NCI-H69 (cell line): ENCODE measurements around the gene IFT43.

ENCODE experiments used
- DNase-seq: peaks from one replicate; lab custom pipeline; 2025; lab: John Stamatoyannopoulos, UW

The IFT43 gene

DNA sequence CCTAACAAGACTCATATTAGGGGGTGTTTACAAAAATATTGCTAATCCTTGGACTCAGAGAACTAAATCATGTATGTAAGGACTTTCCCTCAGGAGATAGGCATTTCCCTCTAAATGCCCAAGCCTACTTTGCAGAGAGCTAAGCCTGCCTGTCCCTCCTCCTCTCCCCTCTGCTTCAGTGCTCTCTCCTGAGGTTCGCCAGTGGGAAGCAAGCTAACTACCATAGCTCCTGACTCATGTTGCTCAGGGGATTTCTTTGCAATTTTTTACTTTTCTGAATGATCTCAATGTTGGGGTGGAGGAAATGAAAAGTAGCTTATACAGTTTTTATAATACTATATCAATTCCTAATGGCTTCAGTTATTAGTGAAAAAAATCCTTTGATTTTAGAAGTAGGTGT lies 29.6 kb downstream of the IFT43 start:
- no peak for DNase-seq

DNA sequence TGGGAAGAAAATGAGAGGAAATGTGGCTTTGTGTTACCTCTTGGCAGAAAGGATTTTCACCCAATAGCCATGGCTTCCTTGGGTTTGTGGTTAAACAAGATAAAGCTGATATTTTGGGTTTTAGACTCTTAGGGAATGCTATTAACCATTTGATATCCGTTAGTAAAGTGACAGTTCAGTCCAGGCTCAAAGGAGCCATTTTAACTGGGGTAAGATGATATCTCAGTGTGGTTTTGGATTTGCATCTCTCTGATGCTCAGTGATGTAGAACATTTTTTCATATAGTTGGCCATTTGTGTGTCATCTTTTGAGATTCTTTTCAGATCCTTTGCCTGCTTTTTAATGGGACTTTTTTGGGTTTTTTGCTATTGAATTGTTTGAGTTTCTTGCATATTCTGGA lies 30.1 kb downstream of the IFT43 start:
- no peak for DNase-seq

DNA sequence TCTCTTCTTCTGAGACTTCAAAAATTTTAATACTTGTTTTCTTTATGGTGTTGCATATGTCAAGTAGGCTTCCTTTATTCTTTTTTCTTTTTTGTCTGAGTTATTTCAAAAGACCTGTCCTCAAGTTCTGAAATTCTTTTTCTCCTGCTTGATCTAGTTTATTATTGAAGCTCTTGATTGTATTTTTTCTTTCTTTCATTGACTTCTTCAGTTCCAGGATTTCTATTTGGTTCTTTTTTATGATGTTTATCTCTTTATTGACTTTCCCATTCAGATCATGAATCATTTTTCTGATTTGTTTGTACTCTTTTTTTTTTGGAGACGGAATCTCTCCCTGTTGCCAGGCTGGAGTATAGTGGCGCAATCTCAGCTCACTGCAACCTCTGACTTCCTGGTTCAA lies 34.1 kb downstream of the IFT43 start:
- no peak for DNase-seq

DNA sequence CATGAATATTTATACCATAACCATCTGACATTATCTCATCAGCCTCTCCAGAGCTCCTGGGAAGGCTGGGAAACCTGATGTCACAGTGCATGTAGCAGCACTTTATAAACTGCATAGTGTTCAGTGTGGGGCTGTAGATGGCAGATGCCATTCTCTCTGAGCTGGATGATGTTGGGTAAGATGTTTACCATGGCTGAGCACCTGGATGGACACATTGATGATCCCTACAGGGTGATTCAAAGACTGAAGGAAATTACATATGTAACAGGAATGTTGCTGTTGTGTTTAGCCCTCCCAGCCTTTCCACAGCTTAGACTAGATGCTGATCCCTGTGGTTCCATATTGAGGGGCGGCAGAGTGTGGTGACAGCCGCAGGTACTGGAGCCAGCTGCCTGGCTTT lies 37.4 kb downstream of the IFT43 start:
- DNase-seq, result no peak

DNA sequence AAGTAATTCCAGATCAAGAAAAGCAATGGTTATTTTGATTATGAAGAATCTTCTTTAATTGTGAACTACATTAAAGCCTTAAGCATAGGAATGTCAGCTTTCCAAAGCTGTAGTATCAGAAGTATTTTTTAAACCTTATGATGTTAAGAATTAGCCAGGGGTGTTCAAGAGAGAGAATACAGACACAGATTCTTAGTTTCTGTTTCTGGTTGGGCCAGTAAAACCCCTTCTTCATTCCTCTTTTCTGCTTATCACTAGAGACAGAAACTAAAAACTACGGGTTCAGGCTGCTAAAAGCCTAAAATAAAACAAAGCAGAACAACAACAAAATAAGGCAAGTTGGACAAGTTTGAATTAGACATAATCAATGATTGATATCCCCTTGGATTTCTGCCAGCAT lies 38.2 kb downstream of the IFT43 start:
- DNase-seq, result no peak

DNA sequence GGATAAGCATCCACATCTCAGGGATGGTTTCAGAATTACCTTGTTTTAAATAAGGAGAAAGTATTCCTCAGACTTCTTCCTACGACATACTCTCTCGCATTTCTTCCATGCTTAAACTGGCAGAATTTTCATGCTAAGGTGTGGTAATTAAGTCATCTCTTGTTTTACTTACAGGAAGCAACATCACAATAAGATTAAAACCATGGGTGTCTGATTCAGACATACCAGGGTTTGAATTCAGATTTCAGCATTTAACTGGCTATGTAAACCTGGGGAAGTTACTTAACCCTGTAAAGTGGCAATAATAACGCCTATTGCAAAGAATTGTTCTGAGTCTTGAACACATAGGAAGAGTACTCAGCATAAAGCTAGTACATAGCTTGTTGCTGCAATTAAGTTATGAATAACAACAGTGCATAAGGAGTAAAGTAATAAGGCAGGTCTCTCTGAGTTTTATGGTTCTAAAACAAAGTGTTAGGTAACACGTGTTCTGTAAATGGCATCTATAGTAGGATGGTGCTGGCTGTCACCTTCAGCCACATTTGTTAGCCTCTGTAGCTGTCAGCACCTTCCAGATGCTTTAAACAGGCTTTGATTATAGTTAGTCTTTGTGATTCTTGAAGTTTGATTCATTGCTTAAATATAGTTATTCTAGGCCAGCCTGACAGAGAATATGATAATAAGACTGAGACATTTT lies 38.8 kb downstream of the IFT43 start:
- no peak for DNase-seq

DNA sequence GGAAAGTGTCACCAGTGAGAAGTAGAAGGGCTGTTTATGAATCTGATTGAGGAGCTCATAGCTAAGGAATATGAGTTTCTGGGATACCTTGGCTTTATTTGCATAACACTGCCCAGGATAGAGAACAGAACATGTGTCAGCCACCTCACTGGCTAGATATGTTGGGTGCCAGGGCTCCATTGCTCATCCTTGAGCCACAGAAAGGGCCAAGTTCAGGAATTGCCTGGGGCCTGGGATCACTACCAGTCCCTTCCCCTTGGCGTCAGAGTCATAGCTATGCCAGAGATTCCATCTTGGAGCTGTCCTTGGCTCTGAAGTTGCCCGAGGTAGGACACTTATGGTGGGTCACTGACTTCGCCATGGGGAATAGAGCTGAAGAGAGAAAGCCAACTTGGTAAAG lies 49.0 kb downstream of the IFT43 start:
- DNase-seq, result no peak

DNA sequence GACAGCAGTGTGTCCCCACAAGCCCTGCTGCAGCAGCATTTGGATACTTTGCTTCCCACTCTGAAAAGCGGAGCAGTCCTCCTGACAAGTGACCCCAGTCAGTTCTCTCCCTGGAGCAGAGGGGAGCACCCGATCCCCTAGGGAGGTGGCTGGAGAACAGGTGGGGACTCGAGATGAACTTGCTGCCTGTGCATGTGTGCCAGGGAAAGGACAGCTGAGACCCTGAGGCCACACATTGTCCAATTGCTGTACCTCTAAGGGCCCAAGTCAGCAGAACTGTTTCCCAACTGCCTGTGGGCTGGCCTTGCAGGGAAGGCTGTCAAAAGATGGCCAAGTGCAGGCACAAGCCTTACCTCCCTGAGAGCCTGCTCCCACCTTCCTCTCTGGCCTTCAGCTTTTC lies 55.1 kb downstream of the IFT43 start:
- DNase-seq, result no peak

DNA sequence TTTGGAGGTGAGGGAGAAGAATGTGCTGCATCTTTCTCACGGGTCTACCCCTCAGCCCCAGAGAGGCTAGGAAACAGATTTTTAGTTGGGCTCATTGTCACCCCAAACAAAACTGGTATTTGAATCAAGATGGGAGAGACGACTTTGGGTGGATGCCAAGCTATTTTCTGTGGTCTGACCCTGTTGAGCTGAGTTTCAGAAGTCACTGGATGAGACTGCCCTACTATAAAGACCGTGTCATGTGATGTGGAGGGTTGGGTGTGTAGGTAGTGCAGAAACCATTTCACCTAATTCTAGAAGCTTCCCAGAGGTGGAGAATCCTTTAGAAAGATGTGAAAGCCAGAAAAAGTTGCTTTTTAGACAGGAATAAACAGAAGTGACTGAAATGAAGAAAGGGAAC lies 60.2 kb downstream of the IFT43 start:
- DNase-seq, result no peak

DNA sequence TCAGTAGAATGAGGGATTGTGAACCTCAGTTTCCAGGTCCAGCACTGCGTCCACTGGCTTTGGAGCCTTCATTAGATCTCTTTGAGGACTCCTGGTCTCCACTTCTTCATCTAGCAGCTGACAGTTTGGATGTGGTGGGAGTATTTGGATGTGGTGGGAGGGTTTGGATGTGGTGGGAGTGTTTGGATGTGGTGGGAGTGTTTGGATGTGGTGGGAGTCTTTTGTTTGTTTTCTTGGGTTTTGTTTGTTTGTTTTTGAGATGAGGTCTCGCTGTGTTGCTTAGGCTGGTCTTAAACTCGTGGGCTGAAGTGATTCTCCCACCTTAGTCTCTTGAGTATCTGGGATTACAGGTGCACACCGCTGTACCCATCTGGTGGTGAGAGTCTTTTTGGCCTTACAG lies 64.7 kb downstream of the IFT43 start:
- no peak for DNase-seq

DNA sequence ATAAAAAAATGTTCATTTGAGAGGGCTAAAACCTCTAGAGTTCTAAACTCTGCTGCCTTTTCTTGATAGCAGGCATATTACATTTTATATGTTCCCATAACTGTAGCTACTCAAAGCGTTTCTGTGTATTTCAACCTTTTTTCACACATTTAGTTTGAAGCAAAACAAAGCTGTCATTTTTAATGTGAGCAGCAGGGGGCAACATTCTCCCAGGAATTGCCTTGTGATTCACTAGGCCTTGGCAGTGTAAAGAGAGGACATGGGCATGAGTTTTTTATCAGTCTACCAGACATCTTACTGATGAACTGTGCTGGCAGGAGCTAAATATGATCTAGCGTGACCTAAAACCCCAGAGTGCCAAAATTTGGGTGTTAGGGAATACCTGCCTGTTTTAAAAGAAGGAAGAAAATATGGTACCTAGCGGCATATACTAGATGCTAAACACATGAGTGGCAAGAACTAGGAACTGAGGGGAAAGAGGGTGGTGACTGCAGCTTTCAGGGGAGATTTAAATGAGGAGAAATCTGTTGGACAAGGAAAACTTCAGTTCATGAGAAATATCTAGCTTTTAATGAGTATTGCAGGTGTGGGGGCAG lies 65.3 kb downstream of the IFT43 start:
- peak; percentile 67 for DNase-seq

DNA sequence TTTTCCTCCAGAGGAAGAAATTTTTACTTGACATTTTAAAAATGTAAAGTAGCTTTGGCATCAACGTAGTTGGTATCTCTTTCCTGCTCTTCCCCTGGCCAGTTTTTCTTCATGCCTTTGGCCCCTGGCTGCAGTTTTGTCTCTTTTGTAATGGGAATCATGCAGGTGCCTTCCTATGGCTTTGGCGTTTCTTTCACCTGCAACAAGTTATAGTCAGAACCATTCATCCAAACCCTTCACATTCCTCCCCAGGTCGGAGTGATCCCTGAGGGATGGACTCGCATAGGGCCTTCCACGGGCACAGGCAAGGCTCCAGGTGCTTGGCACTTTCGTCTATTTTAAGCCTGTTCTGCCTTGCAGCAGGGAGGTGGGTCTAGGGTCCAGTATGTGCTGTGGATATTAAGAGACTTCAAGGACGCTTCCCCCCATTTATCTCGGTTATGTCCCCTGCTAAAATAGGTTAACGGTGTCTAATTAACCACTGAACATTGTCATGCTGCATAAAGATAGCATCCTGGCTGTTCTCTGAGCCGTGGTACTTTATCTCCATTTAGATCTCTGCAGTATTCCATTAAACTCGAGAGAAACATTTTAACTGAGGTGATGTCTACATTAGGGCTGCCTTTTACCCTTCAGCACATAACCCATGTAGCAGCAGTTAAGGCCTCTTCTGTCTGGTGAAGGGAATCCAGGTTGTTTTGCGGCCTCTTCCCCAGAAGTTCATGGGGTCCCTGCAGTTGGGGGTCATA lies 66.3 kb downstream of the IFT43 start:
- no peak for DNase-seq

DNA sequence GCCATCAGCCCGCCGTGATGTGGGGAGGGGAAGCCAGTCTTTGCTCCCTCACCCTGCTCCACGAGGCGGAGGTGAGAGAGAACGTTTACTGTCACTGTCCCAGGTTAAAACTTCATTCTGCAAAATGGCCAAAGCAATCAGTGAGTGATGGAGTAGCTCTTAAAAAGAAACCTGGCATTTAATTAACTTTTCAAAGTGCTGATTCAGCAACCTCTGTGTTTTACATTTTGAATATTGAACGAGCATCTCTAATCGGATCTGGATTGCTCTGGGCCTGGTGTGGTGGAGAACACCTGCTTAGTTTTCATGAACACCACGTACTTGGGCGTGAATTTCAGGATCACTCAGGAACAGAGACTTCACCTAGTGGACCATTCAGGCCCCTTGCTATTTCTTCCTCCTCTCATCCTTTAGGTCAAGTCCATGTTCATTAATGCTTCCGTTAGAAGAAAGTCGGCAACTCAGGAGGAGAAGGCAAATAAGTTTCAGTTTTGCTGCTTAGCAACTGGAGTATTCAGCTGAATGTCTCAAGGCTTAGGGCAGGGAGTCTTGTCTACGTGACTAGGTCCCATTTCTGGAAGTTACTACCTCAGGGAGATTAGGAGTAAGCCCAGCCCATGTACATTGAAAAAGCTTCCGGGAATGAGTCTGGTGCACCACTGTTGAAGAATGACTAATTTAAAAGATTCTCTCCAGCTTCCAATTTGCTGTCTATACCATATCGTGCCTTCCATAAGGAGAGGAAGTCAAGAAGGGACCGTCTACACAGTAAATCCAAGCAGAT lies 68.2 kb downstream of the IFT43 start:
- no peak for DNase-seq

DNA sequence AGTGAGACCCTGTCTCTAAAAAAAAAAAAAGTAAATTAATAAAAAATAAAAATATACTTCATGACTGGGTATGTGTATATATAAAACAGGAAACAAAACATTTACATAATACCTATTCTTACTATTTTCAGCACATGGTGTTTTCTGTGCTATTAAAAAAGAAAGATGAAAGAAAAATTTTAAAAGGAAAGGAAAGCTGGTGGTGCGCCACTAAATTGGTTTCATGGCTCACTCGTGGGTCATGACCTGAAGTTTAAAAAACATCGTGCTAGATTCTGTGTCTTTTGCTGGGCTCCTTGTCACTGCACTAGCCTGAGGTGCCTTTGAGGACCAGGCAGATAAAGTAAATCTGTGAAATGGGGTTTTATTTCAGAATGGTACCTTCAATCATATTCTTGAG lies 69.8 kb downstream of the IFT43 start:
- DNase-seq, result no peak

DNA sequence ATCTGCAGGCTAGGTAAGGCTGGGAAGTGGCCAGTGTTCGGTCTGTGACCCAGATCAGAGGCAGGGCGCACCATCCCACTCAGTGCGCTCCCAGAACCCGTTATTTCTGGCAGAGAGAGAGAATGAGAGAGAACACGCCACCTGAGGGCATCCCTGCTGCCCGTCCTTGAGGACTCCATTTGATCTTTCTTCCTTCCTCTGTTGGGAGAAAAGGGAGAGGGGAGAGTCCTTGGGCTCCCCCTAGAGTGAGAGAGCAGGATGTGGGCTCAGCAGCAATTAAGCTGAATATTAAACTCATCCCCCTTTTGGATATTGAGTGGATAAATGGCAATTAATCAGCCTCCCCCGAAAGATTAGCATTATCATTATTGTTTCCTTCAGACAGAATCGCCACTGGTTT lies 70.6 kb downstream of the IFT43 start:
- DNase-seq, result peak; percentile 59

DNA sequence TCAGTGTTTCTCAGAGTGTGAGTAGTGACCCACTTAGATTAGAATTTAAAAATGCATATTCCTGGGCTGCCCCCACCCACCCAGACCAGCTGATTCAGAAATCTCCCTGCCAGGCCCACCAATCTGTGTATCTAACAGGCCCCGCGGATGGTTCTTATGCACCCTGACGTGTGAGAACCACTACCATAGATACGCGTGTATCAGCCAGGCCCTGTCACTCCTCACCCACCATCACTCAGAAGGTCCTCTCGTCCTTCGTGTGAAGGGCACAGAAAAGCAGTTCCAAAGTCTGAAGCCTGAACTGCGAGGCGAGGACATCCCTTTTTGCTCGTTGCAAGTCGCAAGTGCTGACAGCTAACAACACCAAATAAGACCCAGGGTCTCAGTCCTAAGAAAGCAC lies 72.4 kb downstream of the IFT43 start:
- DNase-seq, result no peak

DNA sequence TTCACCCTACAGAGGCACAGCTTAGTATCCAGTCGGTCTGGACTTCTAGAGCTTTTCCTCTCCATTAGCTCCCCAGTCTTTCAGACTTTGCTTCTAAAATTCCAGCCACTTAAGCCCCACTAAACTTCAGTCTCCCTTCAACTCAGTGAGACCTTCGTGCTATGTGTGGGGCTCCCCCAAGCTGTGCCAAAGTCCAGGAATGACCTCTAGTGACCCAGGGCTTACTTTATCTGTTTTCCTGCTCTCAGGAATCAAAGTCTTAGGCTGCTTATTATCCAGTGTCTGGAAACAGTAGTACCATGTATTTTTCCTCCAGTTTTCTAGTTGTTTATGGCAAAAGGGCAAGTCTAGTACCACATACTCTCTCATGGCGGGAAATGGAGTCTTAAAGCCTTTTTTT lies 77.8 kb downstream of the IFT43 start:
- DNase-seq, result no peak

DNA sequence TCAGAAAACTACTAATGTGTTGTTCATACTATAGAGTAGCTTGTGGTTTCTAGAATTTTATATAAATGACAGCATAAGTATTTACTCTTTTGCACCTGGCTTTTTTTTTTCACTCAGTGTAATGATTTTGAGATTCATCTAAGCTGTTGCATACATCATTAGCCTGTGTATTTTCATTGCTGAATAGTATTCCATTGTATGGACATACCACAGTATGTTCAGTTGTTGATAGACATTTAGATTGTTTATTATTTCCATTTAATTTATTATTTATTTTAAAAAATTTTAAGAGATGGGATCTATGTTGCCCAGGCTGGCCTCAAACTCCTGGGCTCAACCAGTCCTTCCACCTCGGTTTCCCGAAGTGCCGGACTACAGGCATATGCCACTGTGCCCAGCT lies 80.0 kb downstream of the IFT43 start:
- no peak for DNase-seq

DNA sequence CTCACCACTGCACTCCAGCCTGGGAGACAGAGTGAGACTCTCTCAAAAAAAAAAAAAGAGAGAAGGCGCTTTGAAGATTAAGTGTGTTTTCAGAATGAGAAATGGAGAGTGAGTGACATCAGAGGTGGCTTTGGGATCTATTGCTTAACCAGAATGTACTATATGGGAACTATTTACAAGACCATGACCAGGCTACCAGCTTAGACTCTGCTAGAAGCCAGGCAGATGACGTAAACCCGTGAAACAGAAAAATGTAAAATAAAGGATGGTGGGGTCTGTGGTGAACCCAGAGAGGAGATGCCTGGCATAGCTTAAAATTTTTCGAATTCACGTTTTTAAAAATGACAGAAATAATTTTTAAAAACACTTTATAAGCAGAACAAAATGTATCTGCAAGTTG lies 82.0 kb downstream of the IFT43 start:
- DNase-seq, result no peak

DNA sequence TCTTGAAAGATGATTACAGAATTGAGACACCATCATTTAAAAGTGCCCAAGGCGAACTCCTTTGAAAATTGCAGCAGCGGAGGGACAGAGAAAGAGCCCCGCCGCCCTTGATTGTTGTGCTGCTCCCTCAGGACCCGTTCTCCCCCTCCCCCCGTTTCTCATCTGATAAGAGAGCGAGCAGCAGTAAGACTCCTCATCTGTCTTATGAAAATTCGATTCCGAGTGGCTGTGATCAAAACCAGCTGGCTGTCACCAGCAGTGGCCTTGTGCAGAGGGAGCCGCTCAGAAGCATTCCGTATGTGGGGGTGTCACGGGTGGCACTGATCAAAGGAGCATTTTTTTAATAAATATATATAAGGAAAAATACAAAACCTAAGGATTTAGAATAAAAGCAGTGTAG lies 88.2 kb downstream of the IFT43 start:
- DNase-seq, result no peak

DNA sequence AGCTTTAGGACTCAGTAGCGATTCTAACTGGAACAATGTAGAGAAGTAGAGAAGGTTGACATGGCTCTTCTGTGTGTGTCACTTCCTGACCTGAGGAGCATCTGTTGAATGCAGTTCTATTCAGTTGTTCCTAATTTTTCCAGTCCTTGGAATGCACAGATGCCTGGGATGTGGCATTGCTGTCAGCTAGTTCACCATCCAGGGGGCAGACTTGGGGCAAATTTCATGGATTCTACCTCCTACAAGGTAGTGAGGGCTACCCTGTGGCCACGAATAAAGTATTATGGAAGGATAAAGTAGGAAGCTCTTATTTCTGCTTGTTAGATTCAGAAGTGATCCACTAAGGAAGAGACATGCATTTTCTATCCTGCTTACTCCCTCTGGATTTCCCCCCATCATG lies 91.8 kb downstream of the IFT43 start:
- no peak for DNase-seq

DNA sequence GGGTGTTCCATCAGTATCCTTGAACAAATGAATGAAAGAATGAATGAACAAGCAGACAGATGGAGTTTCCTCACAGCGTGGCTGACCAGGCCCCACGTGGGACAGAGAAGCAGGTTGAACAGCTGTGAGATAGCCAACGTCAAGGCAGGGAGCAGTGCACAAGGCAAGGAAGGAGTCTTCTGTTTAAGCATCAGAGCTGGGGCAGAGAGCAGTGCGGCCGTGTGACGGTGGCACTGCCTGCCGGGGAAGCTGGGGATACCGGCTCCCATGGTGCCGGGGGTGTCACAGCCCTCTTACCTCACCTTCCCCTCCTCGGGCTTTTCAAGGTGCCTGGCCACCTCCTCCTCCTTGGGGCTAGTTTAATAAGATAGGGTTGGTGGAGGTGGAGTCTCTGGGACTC lies 92.9 kb downstream of the IFT43 start:
- DNase-seq, result no peak

DNA sequence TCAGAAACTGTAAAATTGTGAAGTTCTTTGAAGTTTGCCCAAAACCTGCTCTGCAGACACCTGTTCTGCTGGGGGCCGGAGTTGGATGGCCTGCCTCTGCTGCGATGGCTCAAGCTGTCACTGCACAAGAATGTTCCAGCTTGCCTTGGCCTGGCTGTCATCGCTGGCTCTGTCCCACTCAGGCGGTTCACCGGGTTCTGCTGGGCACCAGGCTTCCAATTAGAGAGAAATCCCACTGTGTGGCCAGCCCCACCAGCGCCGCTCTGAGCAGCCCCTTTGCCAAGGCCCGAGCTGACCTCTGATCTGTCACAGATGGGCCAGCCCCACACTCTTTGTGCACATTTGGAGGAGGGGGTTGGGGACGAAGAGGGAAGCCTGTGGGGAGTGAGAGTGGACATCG lies 94.5 kb downstream of the IFT43 start:
- DNase-seq, result no peak
